COR-L47 (cell line): ENCODE measurements around the gene PDILT.
"Not testable (repeated sequence)": the region's sequence is repeated elsewhere in the genome, so short reads cannot be mapped to it uniquely, and the experiment has no call there.

Experiments
- DNase-seq: peaks from one replicate; lab custom pipeline; 2025; lab: John Stamatoyannopoulos, UW

PDILT gene

GRCh38 chr16:20404637-20405036, at the start of gene PDILT:
Gene PDILT, minus strand, starts transcription at chr16:20404737. Its CDS starts 5,437 bp downstream, at chr16:20399300.
- DNase-seq = no peak

- DNase-seq = not testable (repeated sequence)
Observed at GRCh38 chr16:20453633-20454032, 49.1 kb upstream of the PDILT start.

- not testable (repeated sequence) for DNase-seq
Observed at GRCh38 chr16:20451364-20451763, 46.8 kb upstream of the PDILT start, which contains the start of gene ACSM2A. Gene ACSM2A, plus strand, starts transcription at chr16:20451521. Its CDS starts 8,594 bp downstream, at chr16:20460115.

- not testable (repeated sequence) for DNase-seq
Observed at GRCh38 chr16:20446652-20447393, 42.3 kb upstream of the PDILT start.

- not testable (repeated sequence) for DNase-seq
Observed at GRCh38 chr16:20441859-20442258, 37.3 kb upstream of the PDILT start.

GRCh38 chr16:20441191-20441590, 36.7 kb upstream of the PDILT start:
- DNase-seq = no peak

GRCh38 chr16:20440731-20441130, 36.2 kb upstream of the PDILT start:
- DNase-seq = not testable (repeated sequence)

GRCh38 chr16:20439820-20440231, 35.3 kb upstream of the PDILT start:
- not testable (repeated sequence) for DNase-seq

GRCh38 chr16:20438950-20439349, 34.4 kb upstream of the PDILT start:
- not testable (repeated sequence) for DNase-seq

- no peak for DNase-seq
Observed at GRCh38 chr16:20430948-20431347, 26.4 kb upstream of the PDILT start.

GRCh38 chr16:20430480-20430879, 25.9 kb upstream of the PDILT start:
- DNase-seq = not testable (repeated sequence)

- DNase-seq = not testable (repeated sequence)
Observed at GRCh38 chr16:20429499-20429898, 25.0 kb upstream of the PDILT start.

GRCh38 chr16:20427401-20427797, 22.9 kb upstream of the PDILT start:
- not testable (repeated sequence) for DNase-seq

- no peak for DNase-seq
Observed at GRCh38 chr16:20424129-20424866, 19.8 kb upstream of the PDILT start.

GRCh38 chr16:20423772-20424128, 19.2 kb upstream of the PDILT start:
- DNase-seq = not testable (repeated sequence)

- DNase-seq = not testable (repeated sequence)
Observed at GRCh38 chr16:20421748-20422147, 17.2 kb upstream of the PDILT start.

- not testable (repeated sequence) for DNase-seq
Observed at GRCh38 chr16:20419093-20419492, 14.6 kb upstream of the PDILT start.

- no peak for DNase-seq
Observed at GRCh38 chr16:20415541-20415940, 11.0 kb upstream of the PDILT start.

GRCh38 chr16:20411055-20411454, 6.5 kb upstream of the PDILT start:
- no peak for DNase-seq

GRCh38 chr16:20410121-20410723, 5.7 kb upstream of the PDILT start:
- no peak for DNase-seq

GRCh38 chr16:20409398-20410120, 5.0 kb upstream of the PDILT start, which contains the start of gene ACSM5:
Gene ACSM5, plus strand, starts transcription at chr16:20409534. Its CDS starts 1,951 bp downstream, at chr16:20411485.
- DNase-seq = no peak

GRCh38 chr16:20402651-20403050, 1.9 kb downstream of the PDILT start:
- DNase-seq = no peak
